GM18520 (cell line): ENCODE measurements around the gene PHLDB1.
"Not testable (repeated sequence)": the region's sequence is repeated elsewhere in the genome, so short reads cannot be mapped to it uniquely, and the experiment has no call there.

Source experiments
- ATAC-seq: cut with Tn5 transposase; IDR thresholded peaks from one replicate; pipeline ENCODE4 v1.9.1; 2021; ENCODE audit not compliant: unreplicated experiment

Gene PHLDB1

GRCh38 chr11:118605116-118605867, 2.1 kb upstream of the PHLDB1 start:
- ATAC-seq, result no peak

GRCh38 chr11:118606157-118606843, 1.1 kb upstream of the PHLDB1 start:
- ATAC-seq, result no peak

- ATAC-seq, result no peak
These were observed 579 bp upstream of the PHLDB1 start for GRCh38 chr11:118606844-118607228.

- ATAC-seq, result no peak
These were observed 1.2 kb downstream of the PHLDB1 start for GRCh38 chr11:118608360-118609227.

GRCh38 chr11:118609380-118610224, 2.2 kb downstream of the PHLDB1 start:
- ATAC-seq, result no peak

- no peak for ATAC-seq
These were observed 2.9 kb downstream of the PHLDB1 start for GRCh38 chr11:118610225-118610772.

GRCh38 chr11:118610773-118611432, 3.5 kb downstream of the PHLDB1 start:
- no peak for ATAC-seq

GRCh38 chr11:118611433-118611795, 4.0 kb downstream of the PHLDB1 start:
- ATAC-seq, result not testable (repeated sequence)

GRCh38 chr11:118612378-118612777, 5.0 kb downstream of the PHLDB1 start:
- no peak for ATAC-seq

- ATAC-seq, result no peak
These were observed 7.1 kb downstream of the PHLDB1 start for GRCh38 chr11:118614511-118614910.

- ATAC-seq, result no peak
These were observed 8.0 kb downstream of the PHLDB1 start for GRCh38 chr11:118615282-118615975.

GRCh38 chr11:118615976-118616371, 8.6 kb downstream of the PHLDB1 start:
- no peak for ATAC-seq

- no peak for ATAC-seq
These were observed 10.9 kb downstream of the PHLDB1 start for GRCh38 chr11:118618115-118618990.

- ATAC-seq, result no peak
These were observed 11.6 kb downstream of the PHLDB1 start for GRCh38 chr11:118618991-118619375.

- no peak for ATAC-seq
These were observed 12.2 kb downstream of the PHLDB1 start for GRCh38 chr11:118619444-118620197.

GRCh38 chr11:118620529-118621070, 13.2 kb downstream of the PHLDB1 start:
- ATAC-seq, result no peak

GRCh38 chr11:118621071-118621783, 13.8 kb downstream of the PHLDB1 start:
- ATAC-seq, result no peak
